Measurements from ENCODE around the gene NUDT22.

The NUDT22 gene

DNA sequence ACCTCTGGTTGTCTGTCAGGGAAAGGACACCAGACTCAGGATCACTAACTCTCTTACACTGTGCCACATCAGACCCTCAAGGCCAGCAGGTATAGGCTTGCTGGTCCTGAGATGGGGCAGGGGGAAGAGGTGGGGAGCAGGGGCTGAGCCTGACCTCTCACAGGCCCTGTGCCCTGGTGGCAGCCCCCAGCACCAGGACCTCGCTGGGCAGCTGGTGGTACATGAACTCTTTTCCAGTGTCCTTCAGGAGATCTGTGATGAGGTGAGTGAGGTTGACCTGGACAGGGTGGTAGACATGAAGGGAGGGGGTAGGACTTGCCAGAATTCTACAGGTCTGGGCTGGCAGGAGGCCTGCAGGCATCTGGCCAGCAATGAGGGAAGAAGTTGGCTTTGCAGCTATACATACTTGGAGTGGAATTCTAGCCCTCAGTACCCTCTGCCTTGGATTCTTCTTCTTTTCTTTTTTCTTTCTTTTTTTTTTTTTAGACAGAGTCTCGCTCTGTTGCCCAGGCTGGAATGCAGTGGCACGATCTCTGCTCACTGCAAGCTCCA is 1.4 kb downstream of the NUDT22 start:
- DNase-seq (ENCODE audit: low spot score), result no peak

DNA sequence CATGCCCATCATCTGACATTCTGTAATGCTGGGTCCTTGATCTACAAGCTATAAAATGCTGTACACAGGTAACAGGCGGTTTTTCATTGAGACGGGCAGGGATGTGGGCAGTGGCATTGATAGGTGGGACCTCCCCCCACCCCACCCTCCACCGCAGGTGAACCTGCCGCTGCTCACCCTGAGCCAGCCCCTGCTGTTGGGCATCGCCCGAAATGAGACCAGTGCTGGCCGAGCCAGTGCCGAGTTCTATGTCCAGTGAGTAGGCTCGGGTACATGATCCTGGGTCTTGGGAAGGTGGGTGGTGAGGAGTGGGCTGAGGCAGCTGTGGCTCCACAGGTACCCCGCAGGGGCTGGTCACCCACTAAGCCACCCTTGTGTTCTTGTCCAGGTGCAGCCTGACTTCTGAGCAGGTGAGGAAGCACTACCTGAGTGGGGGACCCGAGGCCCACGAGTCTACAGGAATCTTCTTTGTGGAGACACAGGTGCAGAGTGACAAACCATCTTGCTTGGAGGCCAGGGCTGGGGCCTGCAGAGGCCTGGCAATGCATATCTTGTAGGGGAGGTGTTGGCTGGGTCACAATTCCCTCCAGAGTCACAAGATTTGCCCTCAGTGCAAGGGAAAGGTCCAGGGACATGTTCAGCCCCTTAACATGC is 3.1 kb downstream of the NUDT22 start:
- no peak for DNase-seq (ENCODE audit: low spot score)

DNA sequence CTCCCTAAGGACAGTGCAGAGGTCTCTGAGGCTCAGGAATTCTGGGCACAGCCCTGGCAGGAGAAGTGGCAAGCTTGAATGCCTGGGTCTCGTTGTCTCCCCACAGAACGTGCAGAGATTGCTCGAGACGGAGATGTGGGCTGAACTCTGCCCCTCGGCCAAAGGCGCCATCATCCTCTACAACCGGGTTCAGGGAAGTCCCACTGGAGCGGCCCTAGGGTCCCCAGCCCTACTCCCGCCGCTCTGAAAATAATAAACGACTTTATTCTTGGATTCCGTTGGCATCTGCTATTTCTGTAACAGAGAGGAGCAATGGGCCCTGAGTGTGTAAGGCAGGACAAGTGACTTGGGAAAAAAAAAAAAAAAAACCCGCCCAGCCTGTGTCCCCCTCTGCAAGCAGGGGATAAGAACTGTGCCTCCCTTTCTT is 3.7 kb downstream of the NUDT22 start:
- no peak for DNase-seq (ENCODE audit: low spot score)

DNA sequence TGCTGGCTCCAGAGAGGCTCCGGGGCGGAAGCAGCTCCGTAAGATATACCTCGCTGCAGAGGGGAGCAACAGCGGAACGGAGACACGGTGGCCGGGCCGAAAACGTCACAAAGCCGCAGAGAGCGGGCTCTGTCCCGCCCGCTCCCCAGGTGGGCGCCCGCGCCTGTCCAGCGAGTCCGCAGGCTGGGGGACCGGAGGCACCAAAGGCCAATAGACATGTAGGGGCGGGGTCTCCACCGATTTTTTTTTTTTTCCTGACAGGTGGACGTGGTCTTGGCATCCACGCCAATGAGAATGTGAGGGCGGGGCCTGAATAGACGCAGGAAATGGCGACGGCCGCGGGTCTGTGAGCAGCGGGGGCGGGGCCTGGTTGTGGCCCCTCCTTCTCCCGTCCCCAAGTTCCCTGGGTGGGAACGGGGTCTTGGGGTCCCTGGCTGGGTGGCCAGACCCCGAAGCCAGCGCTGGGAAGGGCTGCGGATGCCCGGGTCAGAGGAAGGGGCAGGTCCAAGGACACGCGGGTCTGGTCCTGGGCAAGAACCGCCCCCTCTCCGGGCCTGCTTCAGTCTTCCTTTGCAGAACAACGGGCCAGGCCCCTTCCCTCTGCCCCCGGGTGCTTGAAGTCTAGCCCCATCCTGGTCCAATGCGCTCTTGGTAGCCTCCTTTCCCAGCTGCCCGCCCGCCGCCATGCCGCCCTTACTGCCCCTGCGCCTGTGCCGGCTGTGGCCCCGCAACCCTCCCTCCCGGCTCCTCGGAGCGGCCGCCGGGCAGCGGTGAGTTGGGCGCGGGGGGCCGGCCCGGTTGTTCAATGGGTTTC is 4.3 kb downstream of the NUDT22 start, which contains the start of gene DNAJC4:
Gene DNAJC4, plus strand, starts transcription at position 378 of the 814 bp plus-strand sequence. Its CDS starts 307 bp downstream, at position 685.
- peak; percentile 84 for DNase-seq (ENCODE audit: low spot score)

DNA sequence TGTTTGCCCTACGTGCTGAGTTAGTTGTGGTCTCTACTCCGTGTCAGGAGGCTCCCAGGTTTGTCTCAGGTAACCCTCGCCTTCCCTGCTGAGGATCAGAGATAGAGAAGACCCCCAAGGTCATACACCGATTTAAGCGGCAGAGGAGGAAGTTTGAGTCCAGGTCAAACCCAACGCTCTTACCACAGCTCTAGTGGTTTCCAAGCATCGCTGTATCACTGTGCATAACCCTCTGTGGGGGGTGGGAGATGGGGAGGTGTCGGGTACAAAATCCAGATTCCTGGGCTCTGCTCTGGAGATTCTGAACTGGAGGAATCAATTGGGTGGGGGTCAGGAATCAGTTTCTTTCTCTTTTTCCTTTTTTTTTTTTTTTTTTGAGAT is 4.9 kb downstream of the NUDT22 start:
- no peak for DNase-seq (ENCODE audit: low spot score)

DNA sequence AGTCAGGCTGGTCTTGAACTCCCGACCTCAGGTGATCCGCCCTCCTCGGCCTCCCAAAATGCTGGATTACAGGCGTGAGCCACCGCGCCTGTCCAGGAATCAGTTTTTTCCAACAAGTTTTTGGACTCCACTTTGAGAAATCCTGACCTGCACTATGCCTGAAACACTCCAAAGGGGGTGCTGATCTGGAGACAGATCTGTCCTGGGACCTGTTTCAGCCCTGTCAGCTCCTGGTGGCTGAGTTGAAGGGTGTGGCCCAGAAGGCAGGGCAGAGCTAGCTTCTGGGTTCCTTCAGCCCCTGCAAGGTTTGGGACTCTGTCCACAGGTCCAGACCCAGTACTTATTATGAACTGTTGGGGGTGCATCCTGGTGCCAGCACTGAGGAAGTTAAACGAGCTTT is 5.5 kb downstream of the NUDT22 start:
- DNase-seq (ENCODE audit: low spot score), result no peak

DNA sequence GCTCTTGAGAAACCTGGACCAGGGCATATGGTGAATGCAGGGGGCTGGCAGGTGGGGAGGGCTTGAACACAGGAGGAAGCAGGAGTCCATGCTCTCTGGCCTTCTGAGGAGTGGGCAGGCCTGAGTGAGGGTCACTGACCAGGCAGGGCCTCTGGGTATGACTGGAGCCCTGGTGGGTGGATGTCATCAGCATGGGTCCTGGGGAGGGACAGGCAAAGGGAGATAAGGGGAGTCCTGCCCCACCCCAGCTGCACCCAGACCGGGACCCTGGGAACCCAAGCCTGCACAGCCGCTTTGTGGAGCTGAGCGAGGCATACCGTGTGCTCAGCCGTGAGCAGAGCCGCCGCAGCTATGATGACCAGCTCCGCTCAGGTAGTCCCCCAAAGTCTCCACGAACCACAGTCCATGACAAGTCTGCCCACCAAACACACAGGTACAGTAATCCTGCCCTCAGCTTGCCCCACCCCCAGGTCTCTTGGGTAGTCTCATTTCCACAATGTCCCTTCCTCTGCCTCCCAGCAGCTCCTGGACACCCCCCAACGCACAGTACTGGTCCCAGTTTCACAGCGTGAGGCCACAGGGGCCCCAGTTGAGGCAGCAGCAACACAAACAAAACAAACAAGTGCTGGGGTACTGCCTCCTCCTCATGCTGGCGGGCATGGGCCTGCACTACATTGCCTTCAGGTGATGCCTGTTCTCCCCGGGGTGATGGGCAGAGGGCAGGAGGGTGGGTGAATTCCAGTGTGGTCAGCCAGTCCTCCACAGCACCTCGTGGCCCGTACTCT is 6.3 kb downstream of the NUDT22 start:
- DNase-seq (ENCODE audit: low spot score), result no peak

DNA sequence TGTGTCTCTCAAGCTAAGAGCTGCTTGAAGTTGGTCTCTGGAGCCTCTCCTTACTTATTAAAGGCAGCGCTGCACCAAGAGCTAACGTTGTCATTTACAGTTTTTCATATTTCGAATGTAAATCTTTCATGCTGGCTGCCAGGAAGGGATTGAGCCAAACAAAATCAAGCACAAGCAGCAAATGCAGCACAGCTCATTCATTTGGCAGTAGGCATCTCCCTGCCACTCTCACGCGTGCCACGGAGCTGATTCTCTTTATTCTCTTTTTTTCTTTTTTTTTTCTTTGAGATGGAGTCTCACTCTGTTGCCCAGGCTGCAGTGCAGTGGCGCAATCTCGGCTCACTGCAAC is 6.9 kb downstream of the NUDT22 start:
- DNase-seq (ENCODE audit: low spot score), result no peak

DNA sequence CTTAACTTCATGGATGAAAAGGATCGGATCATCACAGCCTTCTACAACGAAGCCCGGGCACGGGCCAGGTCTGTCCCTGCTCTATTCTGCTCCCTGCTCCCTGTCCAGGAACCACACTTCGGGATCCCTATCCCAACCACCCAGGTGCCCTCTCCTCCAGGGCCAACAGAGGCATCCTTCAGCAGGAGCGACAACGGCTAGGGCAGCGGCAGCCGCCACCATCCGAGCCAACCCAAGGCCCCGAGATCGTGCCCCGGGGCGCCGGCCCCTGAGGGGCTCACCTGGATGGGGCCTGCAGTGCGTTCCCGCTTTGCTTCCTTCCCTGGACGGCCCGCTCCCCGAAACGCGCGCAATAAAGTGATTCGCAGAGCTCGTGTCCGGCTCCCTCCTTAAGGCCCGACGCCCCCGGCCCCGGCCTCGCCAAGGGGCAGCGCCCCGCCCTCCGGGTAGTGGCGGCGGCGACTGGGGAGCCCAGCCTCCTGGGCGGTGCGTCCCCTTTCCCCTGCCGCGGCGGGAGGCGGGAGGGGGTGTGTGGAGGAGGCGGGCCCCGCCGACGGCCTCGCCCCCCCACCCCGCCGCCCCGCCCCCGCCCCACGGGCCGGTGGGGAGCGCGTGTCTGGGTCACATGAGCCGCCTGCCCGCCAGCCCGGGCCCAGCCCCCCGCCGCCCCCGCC is 8.0 kb downstream of the NUDT22 start, which contains the start of gene VEGFB:
Gene VEGFB, plus strand, starts transcription at position 672 of the 674 bp plus-strand sequence. CDS start 250 bp downstream, outside the sequence.
- peak; percentile 59 for DNase-seq (ENCODE audit: low spot score)

DNA sequence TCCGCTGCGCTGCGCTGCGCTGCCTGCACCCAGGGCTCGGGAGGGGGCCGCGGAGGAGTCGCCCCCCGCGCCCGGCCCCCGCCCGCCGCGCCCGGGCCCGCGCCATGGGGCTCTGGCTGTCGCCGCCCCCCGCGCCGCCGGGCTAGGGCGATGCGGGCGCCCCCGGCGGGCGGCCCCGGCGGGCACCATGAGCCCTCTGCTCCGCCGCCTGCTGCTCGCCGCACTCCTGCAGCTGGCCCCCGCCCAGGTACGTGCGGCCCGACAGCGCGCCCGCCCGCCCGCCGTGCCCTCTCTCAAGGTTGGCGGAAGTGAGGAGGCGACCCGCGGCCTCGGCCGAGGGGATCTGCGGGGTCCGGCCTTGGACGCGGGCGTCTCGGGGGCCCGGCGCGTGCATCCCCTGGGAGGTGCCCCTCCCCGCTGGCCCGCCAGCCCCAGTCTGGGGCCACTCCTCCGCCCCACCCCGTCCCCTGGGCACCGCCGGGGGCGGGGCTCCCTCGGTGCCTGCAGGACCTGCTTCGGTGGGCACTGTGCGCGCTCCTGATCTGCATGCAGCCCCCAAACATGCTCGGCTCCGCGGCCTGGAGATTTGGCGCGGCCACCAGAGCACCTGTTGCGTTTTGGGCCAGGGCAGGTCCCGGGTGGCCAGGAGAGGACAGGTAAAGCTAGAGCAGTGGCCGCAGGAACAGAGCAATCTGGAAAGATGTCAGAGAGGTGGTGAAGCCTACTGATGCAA is 8.7 kb downstream of the NUDT22 start:
- peak; percentile 51 for DNase-seq (ENCODE audit: low spot score)

DNA sequence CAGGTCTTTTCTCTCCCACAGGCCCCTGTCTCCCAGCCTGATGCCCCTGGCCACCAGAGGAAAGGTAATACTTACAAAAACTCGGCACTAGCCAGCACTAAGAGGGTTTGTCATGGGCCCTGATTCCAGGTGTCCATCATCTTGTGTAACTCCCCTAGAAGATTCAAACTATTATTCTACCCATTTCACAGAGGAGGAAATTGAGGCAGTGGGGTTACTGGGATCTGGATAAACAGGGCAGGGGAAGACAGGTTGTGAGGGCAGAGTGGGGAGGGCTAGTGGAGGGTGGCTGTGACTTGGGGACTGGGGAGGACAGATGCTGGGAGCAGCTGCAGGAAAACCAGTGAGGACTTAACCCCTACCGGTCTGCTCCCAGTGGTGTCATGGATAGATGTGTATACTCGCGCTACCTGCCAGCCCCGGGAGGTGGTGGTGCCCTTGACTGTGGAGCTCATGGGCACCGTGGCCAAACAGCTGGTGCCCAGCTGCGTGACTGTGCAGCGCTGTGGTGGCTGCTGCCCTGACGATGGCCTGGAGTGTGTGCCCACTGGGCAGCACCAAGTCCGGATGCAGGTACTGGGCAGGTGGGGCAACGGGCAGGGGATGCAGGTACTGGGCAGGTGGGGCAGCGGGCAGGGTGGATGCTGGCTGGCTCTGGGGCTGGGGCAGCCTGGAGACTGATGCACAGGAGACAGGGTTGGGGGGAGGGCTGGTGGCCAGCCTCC is 9.5 kb downstream of the NUDT22 start:
- no peak for DNase-seq (ENCODE audit: low spot score)

DNA sequence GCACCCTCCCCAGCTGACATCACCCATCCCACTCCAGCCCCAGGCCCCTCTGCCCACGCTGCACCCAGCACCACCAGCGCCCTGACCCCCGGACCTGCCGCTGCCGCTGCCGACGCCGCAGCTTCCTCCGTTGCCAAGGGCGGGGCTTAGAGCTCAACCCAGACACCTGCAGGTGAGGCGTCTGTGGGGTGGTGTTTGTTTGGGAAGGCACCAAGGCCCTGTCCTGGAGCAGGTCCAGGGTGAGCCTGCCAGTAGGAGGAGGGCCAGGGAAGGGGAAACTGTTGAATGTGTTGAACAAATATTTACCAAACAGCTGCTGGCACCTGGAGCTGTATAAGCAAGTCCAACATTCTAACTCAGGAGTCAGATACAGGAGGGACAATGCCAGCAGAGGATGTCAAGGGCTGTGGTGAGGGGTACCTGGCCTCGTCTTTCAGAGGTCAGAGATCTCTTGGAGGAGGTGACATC is 11.4 kb downstream of the NUDT22 start:
- DNase-seq (ENCODE audit: low spot score), result no peak

DNA sequence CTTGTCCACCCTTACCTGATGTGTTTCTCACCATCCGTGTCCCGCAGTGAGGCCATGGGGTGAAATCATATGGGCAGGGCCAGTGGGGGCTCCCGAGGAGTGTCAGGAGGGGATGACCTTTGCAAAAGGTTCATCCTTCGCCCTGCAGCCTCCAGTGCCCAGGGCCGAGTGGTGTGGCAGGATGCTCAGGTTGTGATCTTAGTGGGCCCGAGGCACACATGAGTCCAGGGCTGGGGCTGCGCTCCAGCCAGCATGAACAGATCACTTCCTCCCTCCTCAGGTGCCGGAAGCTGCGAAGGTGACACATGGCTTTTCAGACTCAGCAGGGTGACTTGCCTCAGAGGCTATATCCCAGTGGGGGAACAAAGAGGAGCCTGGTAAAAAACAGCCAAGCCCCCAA is 12.0 kb downstream of the NUDT22 start:
- DNase-seq (ENCODE audit: low spot score), result no peak

DNA sequence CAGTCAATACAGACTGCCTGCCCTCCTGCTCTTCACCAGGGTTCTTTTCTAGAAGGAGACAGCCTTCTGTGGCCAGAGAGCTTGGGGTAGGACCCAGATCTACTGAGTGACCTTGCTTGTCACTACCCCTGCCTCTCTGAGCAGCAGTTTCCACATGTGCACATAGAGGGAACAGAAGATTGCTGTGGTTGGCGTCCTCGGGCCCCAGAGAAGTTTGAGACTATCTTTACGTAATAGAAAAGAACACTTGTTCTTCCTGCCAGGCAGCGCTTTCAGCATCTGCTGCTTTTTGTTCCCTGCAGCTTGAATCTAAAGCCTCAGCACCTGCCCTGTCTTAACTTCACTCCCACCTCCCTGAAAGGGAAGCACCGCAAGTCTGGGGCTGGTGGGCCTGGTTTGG is 12.9 kb downstream of the NUDT22 start:
- no peak for DNase-seq (ENCODE audit: low spot score)

DNA sequence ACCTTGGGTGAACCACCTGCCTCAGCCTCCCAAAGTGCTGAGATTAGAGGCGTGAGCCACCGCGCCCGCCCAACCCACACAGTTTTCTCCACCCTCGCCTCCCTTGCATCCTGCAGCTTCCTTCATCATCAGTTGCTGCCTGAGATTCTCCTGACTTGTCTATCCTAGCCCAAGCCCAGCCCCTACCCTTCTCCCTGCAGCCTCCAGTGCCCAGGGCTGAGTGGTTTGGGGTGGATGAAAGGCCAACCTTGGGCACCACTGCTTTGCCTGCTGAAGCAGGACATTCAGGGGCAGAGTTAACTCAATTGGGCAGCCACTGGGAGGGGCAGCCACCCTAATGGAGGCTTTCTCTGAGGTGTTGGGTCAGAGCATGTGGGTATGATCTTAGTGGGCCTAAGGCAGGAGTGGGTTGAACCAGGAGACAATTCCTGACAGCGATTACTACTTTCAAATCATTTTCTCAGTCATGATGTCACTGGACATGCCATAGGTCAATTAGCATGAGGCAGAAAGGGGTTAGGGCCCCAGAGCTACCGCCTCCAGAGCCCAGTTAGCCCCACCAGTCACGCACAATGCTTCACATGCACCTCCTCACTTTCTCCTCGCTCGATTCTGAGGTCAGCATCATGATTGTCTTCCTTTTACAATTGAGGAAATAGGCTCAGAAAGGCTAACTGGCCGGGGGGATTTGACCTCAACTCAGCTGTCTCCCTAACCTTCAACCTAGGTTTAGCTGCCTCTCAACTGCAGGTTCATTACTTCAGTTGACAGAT is 13.8 kb downstream of the NUDT22 start:
- peak; percentile 45 for DNase-seq (ENCODE audit: low spot score)

DNA sequence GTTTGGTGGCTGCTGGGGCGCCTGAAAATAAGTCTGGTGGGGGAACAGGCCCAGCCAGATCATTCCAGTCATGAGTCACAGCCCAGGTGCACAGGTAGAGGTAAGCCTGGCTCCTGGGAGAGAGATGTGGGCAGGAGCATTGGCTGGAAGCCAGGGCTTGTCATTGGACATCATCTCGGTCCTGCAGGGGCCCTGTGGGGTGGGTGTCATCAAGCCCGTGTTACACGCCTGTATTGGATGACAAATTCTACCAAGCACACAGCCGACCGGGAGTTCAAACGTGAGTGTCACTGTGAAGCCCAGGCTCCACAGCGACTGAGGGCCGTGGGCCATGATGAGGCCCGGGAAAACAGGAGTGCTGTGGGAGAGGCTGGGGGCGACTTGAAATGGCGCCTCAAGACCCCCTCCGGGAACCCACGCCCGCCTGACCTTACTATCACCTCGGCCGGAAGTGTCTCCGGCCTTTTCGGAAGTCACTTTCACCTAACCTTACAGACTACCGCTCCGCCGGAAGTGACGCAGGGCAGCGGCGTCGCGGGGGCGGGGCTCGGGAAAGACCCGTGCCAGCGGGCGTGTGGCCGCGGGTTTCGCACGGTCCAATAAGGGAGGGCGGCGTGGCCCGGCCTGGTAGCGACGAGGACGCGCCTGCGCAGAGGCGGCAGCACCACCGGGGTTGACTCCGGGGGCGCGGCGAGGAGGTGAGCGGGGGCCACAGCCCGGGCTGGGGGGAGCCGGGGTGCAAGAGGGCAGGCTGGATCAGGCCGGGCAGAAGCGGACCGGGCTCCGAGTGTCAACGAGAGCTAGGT is 14.6 kb downstream of the NUDT22 start, which contains the start of gene FKBP2:
Gene FKBP2, plus strand, starts transcription at position 661 of the 806 bp plus-strand sequence. CDS start 1,293 bp downstream, outside the sequence.
- DNase-seq (ENCODE audit: low spot score), result peak; percentile 96

DNA sequence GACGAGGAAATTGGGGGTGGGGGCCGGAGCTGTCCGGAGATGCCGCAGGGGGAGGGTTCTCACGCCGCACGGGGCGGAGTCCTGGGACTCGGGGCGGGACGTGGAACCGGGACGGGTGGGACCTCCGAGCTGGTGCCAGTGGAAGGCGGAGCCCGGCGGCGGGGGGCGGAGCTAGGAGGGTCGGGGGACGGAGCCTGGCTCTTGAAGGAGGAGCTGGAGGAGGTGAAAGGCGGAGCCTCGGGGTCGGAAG is 15.1 kb downstream of the NUDT22 start:
- DNase-seq (ENCODE audit: low spot score), result no peak

DNA sequence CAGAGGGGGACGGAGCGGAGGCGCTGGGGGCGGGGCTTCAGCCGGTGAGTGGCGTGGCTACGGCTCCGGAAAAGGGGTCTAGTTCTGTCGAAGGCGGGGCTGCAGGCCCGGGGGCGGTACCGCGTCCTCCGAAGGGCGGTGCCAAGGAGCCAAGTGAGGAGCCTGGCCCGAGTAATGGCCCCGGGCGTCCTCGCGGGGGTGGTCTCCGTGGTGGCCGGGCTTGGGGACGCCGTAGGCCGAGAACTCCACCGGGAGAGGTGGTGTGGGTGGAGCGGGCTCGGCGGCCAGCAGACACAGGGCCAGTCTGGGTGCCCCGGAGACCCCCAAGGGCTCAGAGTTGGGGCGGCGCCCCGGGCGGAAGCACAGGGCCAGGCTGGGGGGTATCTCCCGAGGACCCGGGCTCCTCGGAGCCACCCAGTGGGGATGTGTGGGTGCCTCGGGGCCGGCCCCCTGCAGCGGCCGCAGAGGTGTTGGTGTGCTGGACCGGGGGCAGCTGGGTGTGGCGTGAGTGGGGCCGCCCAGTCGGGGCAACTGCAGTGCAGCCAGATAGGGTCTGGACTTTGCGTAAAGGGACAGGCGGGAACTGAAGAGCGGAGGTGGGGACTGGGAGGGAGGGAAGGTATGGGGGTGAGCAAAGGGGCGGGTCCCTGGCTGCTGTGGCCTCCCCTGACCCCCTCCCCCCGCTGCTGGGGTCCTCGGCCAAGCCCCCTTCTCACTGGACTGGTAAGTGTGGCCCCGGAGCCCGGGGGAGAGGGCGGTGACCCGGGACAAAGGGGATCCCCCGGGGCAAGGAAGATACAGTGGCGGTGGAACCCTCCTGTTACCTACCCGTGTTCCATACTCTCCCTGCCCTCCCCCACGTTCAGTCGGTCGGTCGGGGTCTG is 15.7 kb downstream of the NUDT22 start:
- DNase-seq (ENCODE audit: low spot score), result peak; percentile 97

Measured in RKO (cell line).